Adrenal gland (tissue), 12 donors: ENCODE results near the gene STIM2. TPM values are rescaled to one million over a fixed set of nuclear protein-coding genes. Genes with fewer than 3 reads are reported as not detected.
"Not testable (repeated sequence)": the region's sequence is repeated elsewhere in the genome, so short reads cannot be mapped to it uniquely, and the experiment has no call there.

ENCODE experiments used
- DNase-seq, 7 donors: peaks; one replicate each; pipeline ENCODE4 v3.0.0-alpha.2; 2019 to 2020
- H3K27ac ChIP-seq, 5 donors: fragments of 200-600 bp; sonication (generic) in 4 of 5; 1 replicate in 3 of 5; 2 replicates in 2 of 5; pipeline versions ENCODE4 v1.5.1 to v1.8.0; 2016 to 2020; ENCODE audit warnings: mild to moderate bottlenecking in 1 of 5
- H3K27me3 ChIP-seq: fragments of 200-600 bp; 2 replicates; pipeline ENCODE4 v1.8.0; 2021
- H3K36me3 ChIP-seq, 2 donors: fragments of 200-600 bp; replicated peaks in 1 of 2; 1 replicate in 1 of 2; 2 replicates in 1 of 2; pipeline versions ENCODE4 v1.5.1 to v1.8.0; 2018 to 2022
- H3K4me1 ChIP-seq, 2 donors: fragments of 200-600 bp; replicated peaks in 1 of 2; 1 replicate in 1 of 2; 2 replicates in 1 of 2; pipeline versions ENCODE4 v1.5.1 to v1.8.0; 2018 to 2021
- H3K4me3 ChIP-seq, 4 donors: fragments of 200-600 bp; sonication (generic) in 3 of 4; one replicate each; pipeline ENCODE4 v1.5.1; 2016 to 2018
- H3K9me3 ChIP-seq, 3 donors: fragments of 200-600 bp; sonication (generic) in 1 of 3; replicated peaks in 1 of 3; 1 replicate in 2 of 3; 2 replicates in 1 of 3; pipeline versions ENCODE4 v1.5.1 to v1.8.0; 2016 to 2021
- POLR2A ChIP-seq, 2 donors: fragments of 450-650 bp; IDR thresholded peaks; one replicate each; pipeline ENCODE4 v1.6.1; 2017; ENCODE audit warnings: antibody characterized with exemption in 2 of 2, mild to moderate bottlenecking in 2 of 2, moderate library complexity in 1 of 2
- WGBS, 4 donors: extraction: QIAGEN DNeasy Blood & Tissue Kit in 2 of 4; methylation state at CpG; one replicate each; pipeline versions ENCODE4 v1.1.5 to v1.1.7; 2013 to 2017; 5-methylcytosine and 5-hydroxymethylcytosine counted together
- intact Hi-C, 2 donors: fragments of 100-400 bp; cut with DNase I; formaldehyde crosslinking; loops; one replicate each; pipeline versions ENCODE4 v1.14.1 to v1.15.0; 2022 to 2023
- polyA plus RNA-seq, 3 donors: library from polyadenylated mRNA; stranded (reverse); fragments of 200-250 nt in 2 of 3; fragments of 350-450 nt in 1 of 3; fragmentation: Illumina TruSeq in 1 of 3; extraction: RNeasy Lipid Tissue Mini Kit (QIAGEN cat#74804) in 1 of 3; gene quantifications; one replicate each; pipeline ENCODE4 v1.2.3, GENCODE V29; 2013 to 2014
- total RNA-seq, 9 donors: library from RNA; depleted of rRNA in 4 of 9; stranded (reverse); fragments of >200 nt in 4 of 9; fragments of 120-200 nt in 1 of 9; fragmentation: NEBNext Ultra II Directional in 1 of 9; extraction: Animal tissue kit (Norgen Biotek cat#: 25700) in 1 of 9; gene quantifications; one replicate each; pipeline versions ENCODE4 v1.1.0 to v1.2.4, GENCODE V29; 2013 to 2023
- TF ChIP-seq, protein P1 (sequence below), 6 experiments: fragments of 450-650 bp in 4 of 6; fragments of 200-600 bp in 2 of 6; sonication (generic) in 1 of 6; IDR thresholded peaks; 1 replicate in 5 of 6; 2 replicates in 1 of 6; pipeline versions ENCODE4 v1.5.1 to v1.8.0; 2016 to 2021; ENCODE audit warnings: antibody characterized with exemption in 6 of 6, mild to moderate bottlenecking in 2 of 6, moderate library complexity in 1 of 6
- donor health status: healthy with polysubstance abuse.
- donor health status: Bipolar disorder and iron deficiency.
- donor health status: DM: yes; HTN: yes; CAD: no.
- donor health status: DM: no; HTN: no; CAD: no.
- donor health status: DM: no; HTN: no; CAD: no.
- donor health status: DM: yes; HTN: yes; CAD: no.

The STIM2 gene
- total and polyA plus RNA-seq, 12 donors, result 7.5 to 30.4 (median 14.9) TPM

DNA sequence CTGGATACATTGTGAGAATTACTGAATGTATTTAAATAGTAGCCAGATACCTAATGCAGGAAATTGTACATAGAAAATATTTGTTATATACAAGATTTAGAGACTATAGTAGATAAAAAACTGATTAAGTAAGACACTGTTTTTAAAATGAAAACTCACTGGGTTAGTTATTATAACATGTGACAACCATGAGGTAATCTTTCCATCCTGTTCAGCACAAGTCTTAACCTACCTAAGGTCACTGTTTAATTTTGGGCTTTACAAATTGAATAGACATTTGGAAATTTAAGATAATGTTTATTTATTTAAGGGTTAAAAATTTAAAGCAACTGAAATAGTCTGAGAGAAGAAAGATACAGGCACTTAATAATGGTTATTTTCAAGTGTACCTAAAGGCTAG lies 102.1 kb downstream of the STIM2 start:
- H3K27ac ChIP-seq, result no peak overlapping the region
- no peak overlapping the region for H3K4me3 ChIP-seq
- no peak for DNase-seq
- TF ChIP-seq, protein P1, sequence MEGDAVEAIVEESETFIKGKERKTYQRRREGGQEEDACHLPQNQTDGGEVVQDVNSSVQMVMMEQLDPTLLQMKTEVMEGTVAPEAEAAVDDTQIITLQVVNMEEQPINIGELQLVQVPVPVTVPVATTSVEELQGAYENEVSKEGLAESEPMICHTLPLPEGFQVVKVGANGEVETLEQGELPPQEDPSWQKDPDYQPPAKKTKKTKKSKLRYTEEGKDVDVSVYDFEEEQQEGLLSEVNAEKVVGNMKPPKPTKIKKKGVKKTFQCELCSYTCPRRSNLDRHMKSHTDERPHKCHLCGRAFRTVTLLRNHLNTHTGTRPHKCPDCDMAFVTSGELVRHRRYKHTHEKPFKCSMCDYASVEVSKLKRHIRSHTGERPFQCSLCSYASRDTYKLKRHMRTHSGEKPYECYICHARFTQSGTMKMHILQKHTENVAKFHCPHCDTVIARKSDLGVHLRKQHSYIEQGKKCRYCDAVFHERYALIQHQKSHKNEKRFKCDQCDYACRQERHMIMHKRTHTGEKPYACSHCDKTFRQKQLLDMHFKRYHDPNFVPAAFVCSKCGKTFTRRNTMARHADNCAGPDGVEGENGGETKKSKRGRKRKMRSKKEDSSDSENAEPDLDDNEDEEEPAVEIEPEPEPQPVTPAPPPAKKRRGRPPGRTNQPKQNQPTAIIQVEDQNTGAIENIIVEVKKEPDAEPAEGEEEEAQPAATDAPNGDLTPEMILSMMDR (IDR thresholded peaks at IDR 0.05), result no peak
- no peak for TF ChIP-seq POLR2A (IDR thresholded peaks at IDR 0.05)
- no peaks in the 10 kb centered on the region for H3K36me3 ChIP-seq
- intact Hi-C loops, result no loop called here
- no peaks in the 10 kb centered on the region for H3K9me3 ChIP-seq
- H3K27me3 ChIP-seq, result no peaks in the 10 kb centered on the region
- no peaks in the 10 kb centered on the region for H3K4me1 ChIP-seq

DNA sequence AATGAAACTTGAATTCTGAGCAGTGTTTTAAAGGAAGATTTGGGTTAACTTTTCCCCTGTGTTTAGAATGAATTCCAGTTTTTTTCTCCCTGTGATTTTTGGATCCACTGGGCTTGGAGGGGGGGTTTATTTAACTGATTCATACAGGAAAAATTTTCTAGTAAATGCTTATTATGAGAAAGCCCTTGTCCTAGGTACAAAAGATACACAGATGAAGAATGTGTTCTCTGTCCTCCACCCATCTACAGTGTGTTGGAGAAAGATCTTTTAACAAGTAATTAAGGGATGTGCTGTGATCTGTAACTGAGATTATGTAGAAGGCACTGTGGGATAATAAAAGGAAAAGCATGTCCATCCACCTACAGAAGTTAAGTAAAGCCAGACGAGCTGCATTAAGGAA lies 103.9 kb downstream of the STIM2 start:
- Histone ChIP-seq H3K4me1 (no peaks in the 10 kb centered on the region), H3K27me3 (no peaks in the 10 kb centered on the region), H3K36me3 (no peaks in the 10 kb centered on the region), H3K9me3 (no peaks in the 10 kb centered on the region), H3K4me3 (no peak overlapping the region), H3K27ac (no peak overlapping the region)
- no peak for DNase-seq
- TF ChIP-seq, protein P1 (IDR thresholded peaks at IDR 0.05), result no peak
- no peak for TF ChIP-seq POLR2A (IDR thresholded peaks at IDR 0.05)
- intact Hi-C loops, result no loop called here
- 65 to 80% (median 76%) methylated on average over 1 of the region's 1 CpG for WGBS, 4 donors

DNA sequence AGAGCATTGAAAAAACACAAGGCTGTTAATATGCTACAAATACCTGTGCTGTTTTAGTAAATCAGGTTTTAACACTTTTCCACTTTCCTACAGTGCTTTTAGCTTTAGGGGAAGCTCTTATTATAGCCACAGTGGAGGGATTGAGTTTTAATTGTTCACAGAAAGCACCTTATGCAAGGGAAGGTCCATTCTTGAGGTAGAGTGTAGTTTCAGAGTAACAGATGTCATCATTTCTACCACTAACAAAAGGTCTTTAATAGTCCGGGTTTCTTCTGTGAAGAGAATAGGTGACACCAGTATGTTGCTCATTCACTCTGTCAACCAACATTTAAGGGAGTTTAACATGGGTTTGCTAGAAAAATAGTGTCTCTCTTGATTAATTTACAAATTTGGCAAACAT lies 104.4 kb downstream of the STIM2 start:
- TF ChIP-seq, protein P1 (IDR thresholded peaks at IDR 0.05), result no peak
- TF ChIP-seq POLR2A (IDR thresholded peaks at IDR 0.05), result no peak
- Histone ChIP-seq H3K9me3 (no peaks in the 10 kb centered on the region), H3K27me3 (no peaks in the 10 kb centered on the region), H3K4me3 (no peak overlapping the region), H3K27ac (no peak overlapping the region), H3K36me3 (no peaks in the 10 kb centered on the region), H3K4me1 (no peaks in the 10 kb centered on the region)
- WGBS, 4 donors, result 50 to 89% (median 83%) methylated on average over 1 of the region's 1 CpG
- DNase-seq, result no peak
- intact Hi-C loops, result no loop called here

DNA sequence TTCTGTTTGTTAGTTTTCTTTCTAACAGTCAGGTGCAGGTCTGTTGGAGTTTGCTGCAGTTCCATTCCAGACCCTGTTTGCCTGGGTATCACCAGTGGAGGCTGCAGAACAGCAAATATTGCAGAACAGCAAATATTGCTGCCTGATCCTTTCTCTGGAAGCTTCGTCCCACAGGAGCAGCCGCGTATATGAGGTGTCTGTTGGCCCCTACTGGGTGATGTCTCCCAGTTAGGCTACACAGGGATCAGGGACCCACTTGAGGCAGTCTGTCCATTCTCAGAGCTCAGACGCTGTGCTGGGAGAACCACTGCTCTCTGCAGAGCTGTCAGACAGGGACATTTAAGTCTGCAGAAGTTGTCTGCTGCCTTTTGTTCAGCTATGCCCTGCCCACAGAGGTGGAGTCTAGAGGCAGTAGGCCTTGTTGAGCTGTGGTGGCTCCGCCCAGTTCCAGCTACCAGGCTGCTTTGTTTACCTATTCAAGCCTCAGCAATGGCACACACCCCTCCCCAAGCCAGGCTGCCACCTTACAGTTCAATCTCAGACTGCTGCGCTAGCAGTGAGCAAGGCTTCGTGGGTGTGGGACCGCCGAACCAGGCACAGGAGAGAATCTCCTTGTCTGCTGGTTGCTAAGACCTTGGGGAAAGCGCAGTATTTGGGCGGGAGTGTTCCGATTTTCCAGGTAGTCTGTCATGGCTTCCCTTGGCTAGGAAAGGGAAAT lies 115.0 kb downstream of the STIM2 start:
- DNase-seq, H3K4me3 ChIP-seq, H3K27ac ChIP-seq, H3K27me3 ChIP-seq, H3K9me3 ChIP-seq, H3K4me1 ChIP-seq, intact Hi-C loops, H3K36me3 ChIP-seq: not testable (repeated sequence)
- WGBS, 4 donors, result 91 to 99% (median 96%) methylated on average over 4 to 12 of the region's 12 CpGs

DNA sequence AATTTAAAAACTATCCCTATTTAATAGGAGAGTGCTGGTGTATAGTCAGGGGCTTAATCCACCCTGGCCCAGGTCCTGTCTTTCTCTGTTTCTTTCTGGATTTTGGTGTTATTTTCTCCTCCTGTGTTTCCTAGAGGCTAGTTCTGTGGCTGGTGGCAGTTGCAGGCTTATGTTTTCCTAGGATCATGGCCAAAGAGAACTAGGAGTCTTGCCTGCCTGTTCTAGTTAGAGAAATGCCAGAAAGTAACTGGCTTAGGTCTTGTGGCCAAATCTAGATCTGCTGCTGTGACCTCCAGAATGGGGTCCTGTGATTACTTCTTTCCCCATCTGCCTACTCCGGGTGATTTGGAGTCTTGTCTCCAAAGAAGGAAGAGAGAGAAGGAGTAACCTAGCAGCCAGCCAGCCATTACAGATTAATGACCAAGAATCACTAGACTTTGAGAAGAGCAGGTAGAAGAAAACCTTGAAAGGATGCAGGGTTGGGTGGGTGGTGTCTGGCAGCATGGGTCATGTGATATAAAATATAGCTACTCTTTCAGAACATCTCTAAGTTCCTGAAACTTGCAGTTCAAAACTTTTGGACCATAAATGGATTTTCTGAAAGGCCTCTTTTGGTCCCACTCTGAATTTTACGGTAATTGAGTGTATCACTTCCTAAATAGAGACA lies 117.9 kb downstream of the STIM2 start:
- DNase-seq, result no peak
- TF ChIP-seq, protein P1 (IDR thresholded peaks at IDR 0.05), result no peak
- TF ChIP-seq POLR2A (IDR thresholded peaks at IDR 0.05), result no peak
- Histone ChIP-seq H3K9me3 (no peaks in the 10 kb centered on the region), H3K36me3 (no peaks in the 10 kb centered on the region), H3K27ac (no peak overlapping the region), H3K4me3 (no peak overlapping the region), H3K27me3 (no peaks in the 10 kb centered on the region), H3K4me1 (no peaks in the 10 kb centered on the region)
- intact Hi-C loops, result no loop called here
- WGBS, 4 donors, result 83 to 90% (median 88%) methylated on average over 2 of the region's 2 CpGs
